Caco-2 (cell line): Measurements from ENCODE around the gene EPS8L3. TPM values are rescaled to one million over a fixed set of nuclear protein-coding genes. Genes with fewer than 3 reads are reported as not detected.

Experiments
- BruUV-seq: library from RNA; stranded (reverse); fragments of 400-500 nt; replicated peaks from 2 replicates; lab custom pipeline; 2021; lab: Mats Ljungman, UMichigan
- CTCF ChIA-PET: fragments of 300-600 bp; sonication (Branson Sonifier 250); formaldehyde crosslinking; loops from one replicate; lab custom pipeline; 2022; ENCODE audit warnings: antibody characterized with exemption; lab: Charles Lee
- POLR2A ChIA-PET: fragments of 300-600 bp; sonication (Branson Sonifier 250); formaldehyde crosslinking; loops from one replicate; lab custom pipeline; 2022; ENCODE audit warnings: antibody characterized with exemption; lab: Charles Lee
- DNase-seq, 2 experiments: peaks; one replicate each; pipeline versions ENCODE4 v3.0.0 to v3.0.0-alpha.2; 2020 to 2022
- H3K27me3 ChIP-seq: replicated peaks from 2 replicates; pipeline ENCODE4 v1.6.0; 2011; ENCODE audit warnings: low read length; ENCODE audit not compliant: control insufficient read depth, insufficient read depth
- H3K36me3 ChIP-seq: 2 replicates; pipeline ENCODE4 v1.5.1; 2011; ENCODE audit warnings: low read length; ENCODE audit not compliant: control insufficient read depth, insufficient read depth
- H3K4me1 ChIP-seq: fragments of 250-450 bp; sonication (Bioruptor Pico); 2 replicates; pipeline ENCODE4 v1.5.1; 2020; ENCODE audit warnings: mild to moderate bottlenecking
- H3K4me3 ChIP-seq: 2 replicates; pipeline ENCODE4 v1.5.1; 2011; ENCODE audit warnings: low read depth, mild to moderate bottlenecking, control low read depth, low read length
- H3K9me3 ChIP-seq: fragments of 250-450 bp; sonication (Bioruptor Pico); 2 replicates; pipeline ENCODE4 v1.5.1; 2020; ENCODE audit warnings: mild to moderate bottlenecking, moderate library complexity
- H3K27ac Mint-ChIP-seq: one replicate; pipeline ENCODE4 v1.8.0; 2022; ENCODE audit warnings: mixed read lengths; ENCODE audit not compliant: unreplicated experiment
- H3K27me3 Mint-ChIP-seq: one replicate; pipeline ENCODE4 v1.8.0; 2022; ENCODE audit warnings: mixed read lengths; ENCODE audit not compliant: insufficient read depth, unreplicated experiment
- H3K36me3 Mint-ChIP-seq: one replicate; pipeline ENCODE4 v1.8.0; 2022; ENCODE audit warnings: mild to moderate bottlenecking, mixed read lengths; ENCODE audit not compliant: insufficient read depth, unreplicated experiment
- H3K4me1 Mint-ChIP-seq: one replicate; pipeline ENCODE4 v1.8.0; 2022; ENCODE audit warnings: low read depth, mixed read lengths; ENCODE audit not compliant: unreplicated experiment
- H3K4me3 Mint-ChIP-seq: one replicate; pipeline ENCODE4 v1.8.0; 2022; ENCODE audit warnings: mild to moderate bottlenecking, moderate library complexity, mixed read lengths; ENCODE audit not compliant: unreplicated experiment
- H3K9me3 Mint-ChIP-seq: one replicate; pipeline ENCODE4 v1.8.0; 2022; ENCODE audit warnings: mixed read lengths; ENCODE audit not compliant: unreplicated experiment
- intact Hi-C: fragments of 100-400 bp; cut with micrococcal nuclease; formaldehyde crosslinking; loops from one replicate; pipeline ENCODE4 v1.10.0; 2022; ENCODE audit not compliant: unreplicated experiment
- total RNA-seq: library from RNA; stranded (reverse); gene quantifications from 2 replicates; pipeline ENCODE4 v1.2.3, GENCODE V29; 2022
- TF ChIP-seq, protein P1 (sequence below), 2 experiments: fragments of 200-600 bp in 1 of 2; IDR thresholded peaks; 1 replicate in 1 of 2; 2 replicates in 1 of 2; pipeline versions ENCODE4 v1.5.1 to v1.8.0; 2011 to 2022; ENCODE audit warnings: antibody characterized with exemption in 1 of 2, control low read depth in 1 of 2, inconsistent platforms in 1 of 2, low read depth in 1 of 2, low read length in 1 of 2, mild to moderate bottlenecking in 1 of 2, moderate library complexity in 1 of 2; ENCODE audit not compliant: insufficient read depth in 1 of 2, severe bottlenecking in 1 of 2, unreplicated experiment in 1 of 2

Gene EPS8L3
- total RNA-seq, 1 experiment from 2014 or later, result 15.3 TPM

DNA sequence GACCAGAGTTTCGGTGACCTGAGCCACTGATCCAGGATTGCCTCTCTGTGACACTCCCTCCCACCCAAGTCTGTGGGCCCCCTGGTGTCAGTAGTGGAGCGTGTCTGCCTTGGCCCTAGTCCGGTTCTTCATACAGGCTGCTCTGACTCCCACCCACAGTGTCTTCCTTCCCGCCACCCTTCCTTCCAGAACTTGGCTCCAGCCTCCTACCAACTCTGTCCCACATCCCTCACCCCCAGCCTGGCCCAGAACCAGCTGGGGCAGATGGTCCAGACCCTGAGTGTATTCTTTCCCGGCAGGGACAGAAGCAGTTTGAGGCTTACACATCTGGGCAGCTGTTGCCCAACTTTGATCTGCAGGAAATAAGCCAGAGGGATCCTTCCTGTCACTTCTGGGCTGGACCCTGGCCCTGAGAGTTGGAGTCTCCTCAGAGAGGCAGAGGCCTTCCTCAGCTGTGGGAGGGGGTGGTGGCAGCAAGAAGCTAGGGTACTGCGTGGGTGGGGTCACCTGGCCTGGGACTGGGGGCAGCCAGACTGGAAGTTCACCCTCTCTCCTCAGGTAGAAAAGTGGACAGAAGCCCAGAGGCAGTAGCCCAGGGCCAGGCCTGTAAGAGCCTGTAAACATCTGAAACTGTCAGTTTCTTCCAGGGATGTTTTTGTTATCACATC, 43.1 kb upstream of the EPS8L3 start:
- TF ChIP-seq, protein P1, sequence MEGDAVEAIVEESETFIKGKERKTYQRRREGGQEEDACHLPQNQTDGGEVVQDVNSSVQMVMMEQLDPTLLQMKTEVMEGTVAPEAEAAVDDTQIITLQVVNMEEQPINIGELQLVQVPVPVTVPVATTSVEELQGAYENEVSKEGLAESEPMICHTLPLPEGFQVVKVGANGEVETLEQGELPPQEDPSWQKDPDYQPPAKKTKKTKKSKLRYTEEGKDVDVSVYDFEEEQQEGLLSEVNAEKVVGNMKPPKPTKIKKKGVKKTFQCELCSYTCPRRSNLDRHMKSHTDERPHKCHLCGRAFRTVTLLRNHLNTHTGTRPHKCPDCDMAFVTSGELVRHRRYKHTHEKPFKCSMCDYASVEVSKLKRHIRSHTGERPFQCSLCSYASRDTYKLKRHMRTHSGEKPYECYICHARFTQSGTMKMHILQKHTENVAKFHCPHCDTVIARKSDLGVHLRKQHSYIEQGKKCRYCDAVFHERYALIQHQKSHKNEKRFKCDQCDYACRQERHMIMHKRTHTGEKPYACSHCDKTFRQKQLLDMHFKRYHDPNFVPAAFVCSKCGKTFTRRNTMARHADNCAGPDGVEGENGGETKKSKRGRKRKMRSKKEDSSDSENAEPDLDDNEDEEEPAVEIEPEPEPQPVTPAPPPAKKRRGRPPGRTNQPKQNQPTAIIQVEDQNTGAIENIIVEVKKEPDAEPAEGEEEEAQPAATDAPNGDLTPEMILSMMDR (IDR thresholded peaks at IDR 0.05; ENCODE audit: insufficient read depth in 1 of 2, low read depth in 1 of 2, low read length in 1 of 2, severe bottlenecking in 1 of 2, unreplicated experiment in 1 of 2), result no peak
- H3K36me3 Mint-ChIP-seq, result peaks cover 4% of the 10 kb centered on the region
- no peak overlapping the region for H3K4me3 Mint-ChIP-seq
- intact Hi-C loops, result no loop called here
- DNase-seq, result no peak
- ChIA-PET POLR2A (no interaction called here), CTCF (no interaction called here)
- H3K9me3 ChIP-seq, result no peaks in the 10 kb centered on the region
- no peaks in the 10 kb centered on the region for H3K4me1 Mint-ChIP-seq
- H3K4me1 ChIP-seq, result no peaks in the 10 kb centered on the region
- H3K9me3 Mint-ChIP-seq, result no peaks in the 10 kb centered on the region
- H3K27me3 Mint-ChIP-seq, result no peaks in the 10 kb centered on the region
- H3K4me3 ChIP-seq, result no peak overlapping the region
- no TSS peak for BruUV-seq
- H3K27me3 ChIP-seq, result no peaks in the 10 kb centered on the region
- no peaks in the 10 kb centered on the region for H3K36me3 ChIP-seq
- no peak overlapping the region for H3K27ac Mint-ChIP-seq

DNA sequence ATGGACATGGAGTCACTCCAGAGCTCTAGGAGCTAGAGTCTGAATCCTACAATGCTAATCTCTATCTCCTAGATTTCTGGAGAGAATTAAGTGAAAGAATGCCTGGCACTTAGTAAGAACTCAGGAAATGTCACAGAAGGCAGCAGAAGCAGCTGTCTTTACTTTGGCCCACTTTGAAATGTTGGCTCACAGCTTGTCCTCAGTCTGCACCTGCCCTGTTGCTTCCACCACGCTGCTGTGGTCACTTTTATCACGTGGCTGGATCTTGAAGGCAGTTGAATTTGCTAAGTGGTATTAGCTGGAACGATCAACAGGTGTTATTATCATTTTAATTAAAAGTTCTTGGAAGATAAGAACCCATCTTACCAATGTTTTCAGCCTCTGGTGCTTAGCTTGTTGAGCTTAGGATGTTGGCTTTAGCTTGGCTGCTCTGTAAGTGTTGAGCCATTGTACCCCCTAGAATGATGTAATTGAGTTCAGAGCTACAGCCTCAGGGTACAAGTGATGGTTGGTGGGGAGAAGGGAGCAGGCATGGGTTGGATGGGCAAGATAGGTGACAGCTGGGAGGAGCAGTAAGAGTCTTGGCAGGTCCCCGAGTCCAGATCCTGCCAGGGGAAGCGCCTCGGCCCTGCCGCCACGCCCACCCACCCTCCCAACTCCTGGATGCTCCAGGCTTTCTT, 41.9 kb upstream of the EPS8L3 start:
- H3K4me3 Mint-ChIP-seq, result no peak overlapping the region
- intact Hi-C loops, result no loop called here
- no peak overlapping the region for H3K4me3 ChIP-seq
- H3K9me3 ChIP-seq, result no peaks in the 10 kb centered on the region
- no peaks in the 10 kb centered on the region for H3K4me1 ChIP-seq
- no peaks in the 10 kb centered on the region for H3K9me3 Mint-ChIP-seq
- TF ChIP-seq, protein P1 (IDR thresholded peaks at IDR 0.05; ENCODE audit: insufficient read depth in 1 of 2, low read depth in 1 of 2, low read length in 1 of 2, severe bottlenecking in 1 of 2, unreplicated experiment in 1 of 2), result no peak
- BruUV-seq, result no TSS peak
- no peak for DNase-seq
- H3K27ac Mint-ChIP-seq, result no peak overlapping the region
- H3K36me3 Mint-ChIP-seq, result peaks cover 4% of the 10 kb centered on the region
- no peaks in the 10 kb centered on the region for H3K36me3 ChIP-seq
- no peaks in the 10 kb centered on the region for H3K4me1 Mint-ChIP-seq
- H3K27me3 Mint-ChIP-seq, result no peaks in the 10 kb centered on the region
- no peaks in the 10 kb centered on the region for H3K27me3 ChIP-seq
- ChIA-PET CTCF (interaction anchor here (0.6 kb wide), 1 partner anchor 13 kb away, joined by 3 read pairs; no protein-coding TSS in a partner anchor), POLR2A (no interaction called here)

DNA sequence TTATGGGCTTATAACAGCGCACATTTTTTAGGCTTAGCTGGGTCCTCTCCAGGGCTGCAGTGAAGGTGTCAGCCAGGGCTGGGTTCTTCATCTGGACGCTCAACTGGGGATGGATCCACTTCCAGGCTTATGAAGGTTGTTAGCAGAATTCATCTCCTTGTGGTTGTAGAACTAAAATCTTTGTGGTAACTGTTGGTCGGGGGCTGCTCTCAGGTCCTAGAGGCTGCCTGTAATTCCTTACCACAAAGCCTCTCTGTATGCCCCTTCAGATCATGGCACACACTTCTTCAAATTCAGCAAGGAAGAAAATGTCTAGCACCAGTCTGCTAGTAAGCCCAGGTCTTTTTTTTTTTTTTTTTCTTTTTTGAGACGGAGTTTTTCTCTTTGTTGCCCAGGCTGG, 40.9 kb upstream of the EPS8L3 start:
- H3K9me3 ChIP-seq, result no peaks in the 10 kb centered on the region
- H3K4me1 Mint-ChIP-seq, result no peaks in the 10 kb centered on the region
- DNase-seq, result no peak
- H3K27me3 Mint-ChIP-seq, result no peaks in the 10 kb centered on the region
- no peak overlapping the region for H3K4me3 ChIP-seq
- no peaks in the 10 kb centered on the region for H3K27me3 ChIP-seq
- CTCF ChIA-PET, result no interaction called here
- H3K9me3 Mint-ChIP-seq, result no peaks in the 10 kb centered on the region
- H3K4me1 ChIP-seq, result no peaks in the 10 kb centered on the region
- TF ChIP-seq, protein P1 (IDR thresholded peaks at IDR 0.05; ENCODE audit: insufficient read depth in 1 of 2, low read depth in 1 of 2, low read length in 1 of 2, severe bottlenecking in 1 of 2, unreplicated experiment in 1 of 2), result no peak
- intact Hi-C loops, result no loop called here
- H3K27ac Mint-ChIP-seq, result no peak overlapping the region
- no TSS peak for BruUV-seq
- peaks cover 4% of the 10 kb centered on the region for H3K36me3 Mint-ChIP-seq
- POLR2A ChIA-PET, result no interaction called here
- H3K4me3 Mint-ChIP-seq, result no peak overlapping the region
- no peaks in the 10 kb centered on the region for H3K36me3 ChIP-seq
